PFSK-1 (cell line): ENCODE data around the gene TCP1.

Experiments used
- FOXP2 ChIP-seq: optimal IDR thresholded peaks from 2 replicates; pipeline ENCODE3; 2011; ENCODE audit warnings: borderline replicate concordance, control low read depth, inconsistent platforms; ENCODE audit not compliant: insufficient read depth; ENCODE audit errors: extremely low read length, extremely low read depth
- POLR2AphosphoS5 ChIP-seq: IDR thresholded peaks from 2 replicates; pipeline ENCODE4 v1.6.1; 2012; ENCODE audit warnings: low read depth, mild to moderate bottlenecking, control low read depth, low read length, moderate library complexity
- REST ChIP-seq, 2 experiments: IDR thresholded peaks; 2 replicates each; pipeline versions ENCODE4 v1.6.1 to v1.8.0; 2011 to 2012; ENCODE audit warnings: low read depth in 2 of 2, low read length in 2 of 2, control low read depth in 1 of 2, inconsistent platforms in 1 of 2, mild to moderate bottlenecking in 1 of 2, moderate library complexity in 1 of 2; ENCODE audit not compliant: insufficient read depth in 1 of 2
- SIN3A ChIP-seq: IDR thresholded peaks from 2 replicates; pipeline ENCODE4 v1.6.1; 2012; ENCODE audit warnings: mild to moderate bottlenecking, low read length, moderate library complexity, borderline replicate concordance; ENCODE audit not compliant: insufficient read depth
- TAF1 ChIP-seq: IDR thresholded peaks from 2 replicates; pipeline ENCODE4 v1.6.1; 2012; ENCODE audit warnings: low read length, control low read depth, borderline replicate concordance; ENCODE audit not compliant: insufficient read depth

TCP1 gene

GRCh38 chr6:159823953-159824352, 34.6 kb upstream of the TCP1 start:
- no peak for TF ChIP-seq SIN3A
- no peak for TF ChIP-seq REST (IDR thresholded peaks at IDR 0.05; ENCODE audit: insufficient read depth in 1 of 2, low read depth in 2 of 2, low read length in 2 of 2)
- TF ChIP-seq POLR2AphosphoS5, result no peak
- no peak for TF ChIP-seq TAF1
- TF ChIP-seq FOXP2, result no peak

GRCh38 chr6:159821726-159822125, 32.3 kb upstream of the TCP1 start:
- TF ChIP-seq FOXP2 (no peak), REST (IDR thresholded peaks at IDR 0.05; ENCODE audit: insufficient read depth in 1 of 2, low read depth in 2 of 2, low read length in 2 of 2) (no peak), SIN3A (no peak)

- TF ChIP-seq POLR2AphosphoS5, result no peak
- no peak for TF ChIP-seq FOXP2
- TF ChIP-seq TAF1, result no peak
- no peak for TF ChIP-seq REST (IDR thresholded peaks at IDR 0.05; ENCODE audit: insufficient read depth in 1 of 2, low read depth in 2 of 2, low read length in 2 of 2)
- no peak for TF ChIP-seq SIN3A
Measured at GRCh38 chr6:159821122-159821521, 31.7 kb upstream of the TCP1 start.

- TF ChIP-seq SIN3A, result no peak
- TF ChIP-seq POLR2AphosphoS5, result no peak
- no peak for TF ChIP-seq REST (IDR thresholded peaks at IDR 0.05; ENCODE audit: insufficient read depth in 1 of 2, low read depth in 2 of 2, low read length in 2 of 2)
- no peak for TF ChIP-seq FOXP2
- TF ChIP-seq TAF1, result no peak
Measured at GRCh38 chr6:159819932-159820640, 30.7 kb upstream of the TCP1 start.

GRCh38 chr6:159819098-159819497, 29.7 kb upstream of the TCP1 start:
- no peak for TF ChIP-seq REST (IDR thresholded peaks at IDR 0.05; ENCODE audit: insufficient read depth in 1 of 2, low read depth in 2 of 2, low read length in 2 of 2)
- TF ChIP-seq FOXP2, result no peak
- no peak for TF ChIP-seq TAF1
- TF ChIP-seq POLR2AphosphoS5, result no peak
- TF ChIP-seq SIN3A, result no peak
